Neuronal stem cell (in vitro differentiated cells): ENCODE data around the gene DCAF16.

ENCODE experiments used
- DNase-seq: peaks from one replicate; pipeline ENCODE4 v3.0.0-alpha.2; 2013; ENCODE audit warnings: low spot score
- H2AFZ ChIP-seq: one replicate; pipeline ENCODE4 v1.6.1; 2013; ENCODE audit warnings: mild to moderate bottlenecking, low read length, inconsistent platforms
- H2AK5ac ChIP-seq: 2 replicates; pipeline ENCODE4 v1.6.1; 2013; ENCODE audit warnings: low read depth, mild to moderate bottlenecking, inconsistent platforms, low read length, moderate library complexity, mixed read lengths
- H2BK120ac ChIP-seq: 2 replicates; pipeline ENCODE4 v1.6.1; 2013; ENCODE audit warnings: low read depth, mild to moderate bottlenecking, inconsistent platforms, low read length, moderate library complexity, mixed read lengths
- H2BK12ac ChIP-seq: one replicate; pipeline ENCODE4 v1.6.1; 2013; ENCODE audit warnings: low read length, inconsistent platforms
- H2BK15ac ChIP-seq: 2 replicates; pipeline ENCODE4 v1.6.1; 2013; ENCODE audit warnings: mild to moderate bottlenecking, low read length, inconsistent platforms, mixed read lengths
- H2BK5ac ChIP-seq: one replicate; pipeline ENCODE4 v1.6.1; 2013; ENCODE audit warnings: inconsistent platforms, mild to moderate bottlenecking, low read length, moderate library complexity
- H3K14ac ChIP-seq: one replicate; pipeline ENCODE4 v1.6.1; 2013; ENCODE audit warnings: low read length, inconsistent platforms
- H3K18ac ChIP-seq: 2 replicates; pipeline ENCODE4 v1.6.1; 2013; ENCODE audit warnings: low read length, inconsistent platforms
- H3K23ac ChIP-seq: 2 replicates; pipeline ENCODE4 v1.6.1; 2013; ENCODE audit warnings: low read depth, mild to moderate bottlenecking, mixed read lengths, low read length, inconsistent platforms; ENCODE audit not compliant: poor library complexity
- H3K27ac ChIP-seq: replicated peaks from 3 replicates; pipeline ENCODE4 v1.5.1; 2013; ENCODE audit warnings: low read length, inconsistent platforms
- H3K27me3 ChIP-seq, 3 experiments: 2 replicates each; pipeline ENCODE4 v1.6.1; 2013; ENCODE audit warnings: low read length in 3 of 3, mild to moderate bottlenecking in 2 of 3, inconsistent platforms in 1 of 3, low read depth in 1 of 3, mixed read lengths in 1 of 3, moderate library complexity in 1 of 3; ENCODE audit not compliant: control insufficient read depth in 3 of 3, insufficient read depth in 3 of 3
- H3K36me3 ChIP-seq, 2 donors: replicated peaks in 1 of 2; 2 replicates each; pipeline ENCODE4 v1.6.1; 2013; ENCODE audit warnings: low read length in 2 of 2; ENCODE audit not compliant: control insufficient read depth in 2 of 2, insufficient read depth in 2 of 2
- H3K4ac ChIP-seq: 2 replicates; pipeline ENCODE4 v1.6.1; 2013; ENCODE audit warnings: inconsistent platforms, mild to moderate bottlenecking, low read length, moderate library complexity
- H3K4me1 ChIP-seq, 2 donors: 1 replicate in 1 of 2; 2 replicates in 1 of 2; pipeline ENCODE4 v1.6.1; 2013; ENCODE audit warnings: low read length in 2 of 2, low read depth in 1 of 2; ENCODE audit not compliant: control insufficient read depth in 2 of 2, insufficient read depth in 1 of 2
- H3K4me2 ChIP-seq: one replicate; pipeline ENCODE4 v1.6.1; 2013; ENCODE audit warnings: mild to moderate bottlenecking, low read length, inconsistent platforms; ENCODE audit not compliant: insufficient read depth, poor library complexity, severe bottlenecking
- H3K4me3 ChIP-seq, 2 donors: 2 replicates each; pipeline ENCODE4 v1.5.1; 2013; ENCODE audit warnings: low read length in 2 of 2, mild to moderate bottlenecking in 2 of 2, inconsistent platforms in 1 of 2, moderate library complexity in 1 of 2
- H3K79me1 ChIP-seq: one replicate; pipeline ENCODE4 v1.6.1; 2013; ENCODE audit warnings: low read depth, mild to moderate bottlenecking, inconsistent platforms, low read length, moderate library complexity
- H3K9ac ChIP-seq: one replicate; pipeline ENCODE4 v1.6.1; 2013; ENCODE audit warnings: mild to moderate bottlenecking, low read depth, low read length, inconsistent platforms; ENCODE audit not compliant: poor library complexity
- H3K9me3 ChIP-seq, 2 donors: replicated peaks in 1 of 2; 2 replicates each; pipeline versions ENCODE3 to v1.6.1; 2013; ENCODE audit warnings: low read length in 2 of 2, mild to moderate bottlenecking in 2 of 2, inconsistent platforms in 1 of 2, low read depth in 1 of 2, mixed read lengths in 1 of 2, moderate library complexity in 1 of 2; ENCODE audit not compliant: control insufficient read depth in 2 of 2, insufficient read depth in 1 of 2
- H4K8ac ChIP-seq: one replicate; pipeline ENCODE4 v1.6.1; 2013; ENCODE audit warnings: low read depth, mild to moderate bottlenecking, inconsistent platforms, low read length, moderate library complexity
- H4K91ac ChIP-seq: one replicate; pipeline ENCODE4 v1.6.1; 2013; ENCODE audit warnings: low read length, low read depth, mild to moderate bottlenecking, inconsistent platforms; ENCODE audit not compliant: poor library complexity
- WGBS, 2 donors: extraction: QIAGEN DNeasy Blood & Tissue Kit; methylation state at CpG; one replicate each; pipeline ENCODE4 v1.1.7; 2013; ENCODE audit warnings: missing lambda C conversion rate in 2 of 2, mixed read lengths in 1 of 2; ENCODE audit not compliant: insufficient read length in 2 of 2, insufficient replicate concordance in 1 of 2; ENCODE audit errors: extremely low coverage in 2 of 2; 5-methylcytosine and 5-hydroxymethylcytosine counted together

DCAF16 gene

GRCh38 chr4:17816142-17816541, 5.6 kb upstream of the DCAF16 start:
- Histone ChIP-seq H2BK5ac (no peak overlapping the region), H3K9me3 (no peaks in the 10 kb centered on the region)

GRCh38 chr4:17814140-17814539, 3.6 kb upstream of the DCAF16 start:
- no peak overlapping the region for H3K18ac ChIP-seq
- no peaks in the 10 kb centered on the region for H3K79me1 ChIP-seq
- DNase-seq = no peak
- H2BK15ac ChIP-seq = no peak overlapping the region
- H3K23ac ChIP-seq = no peak overlapping the region
- H2AFZ ChIP-seq = no peak overlapping the region
- H2BK5ac ChIP-seq = no peak overlapping the region
- no peak overlapping the region for H2AK5ac ChIP-seq
- H4K91ac ChIP-seq = no peak overlapping the region
- no peak overlapping the region for H4K8ac ChIP-seq
- peaks cover 0 to 5% of the 10 kb centered on the region in 2 donors for H3K4me1 ChIP-seq
- no CpG with 5 or more reads among the region's 3 CpGs for WGBS, 2 donors
- no peak overlapping the region for H2BK120ac ChIP-seq
- H3K4ac ChIP-seq = no peak overlapping the region
- no peak overlapping the region for H3K9ac ChIP-seq
- H3K27ac ChIP-seq = no peak overlapping the region
- no peak overlapping the region for H2BK12ac ChIP-seq
- H3K36me3 ChIP-seq = peaks cover 6 to 73% of the 10 kb centered on the region in 2 donors
- no peak overlapping the region for H3K14ac ChIP-seq
- no peak overlapping the region for H3K4me3 ChIP-seq
- H3K4me2 ChIP-seq = no peak overlapping the region
- H3K9me3 ChIP-seq = no peaks in the 10 kb centered on the region
- H3K27me3 ChIP-seq = no peaks in the 10 kb centered on the region

More at GRCh38 chr4:17816142-17816541, 5.6 kb upstream of the DCAF16 start:
- Histone ChIP-seq H3K4me1 (peaks cover 0 to 4% of the 10 kb centered on the region in 2 donors), H3K27ac (no peak overlapping the region), H3K4me3 (no peak overlapping the region), H4K8ac (no peak overlapping the region), H2BK15ac (no peak overlapping the region), H2BK12ac (no peak overlapping the region), H3K36me3 (peaks cover 6 to 87% of the 10 kb centered on the region in 2 donors), H2AFZ (no peak overlapping the region), H3K14ac (no peak overlapping the region), H3K4ac (no peak overlapping the region), H3K79me1 (no peaks in the 10 kb centered on the region), H3K18ac (no peak overlapping the region), H3K27me3 (no peaks in the 10 kb centered on the region), H2AK5ac (no peak overlapping the region), H3K23ac (no peak overlapping the region), H3K9ac (no peak overlapping the region), H3K4me2 (no peak overlapping the region), H4K91ac (no peak overlapping the region), H2BK120ac (no peak overlapping the region)
- no peak for DNase-seq
- no CpG with 5 or more reads among the region's 12 CpGs for WGBS, 2 donors

- DNase-seq = no peak
- peak overlapping the region in 1 of 2 donors; percentile 91 for H3K4me3 ChIP-seq
- no peak overlapping the region for H3K27ac ChIP-seq
- H2AK5ac ChIP-seq = no peak overlapping the region
- H2BK5ac ChIP-seq = no peak overlapping the region
- no peak overlapping the region for H3K18ac ChIP-seq
- peaks cover 0 to 9% of the 10 kb centered on the region in 2 donors for H3K4me1 ChIP-seq
- WGBS, 2 donors = no CpG with 5 or more reads among the region's 3 CpGs
- no peak overlapping the region for H3K4me2 ChIP-seq
- H3K79me1 ChIP-seq = no peaks in the 10 kb centered on the region
- no peak overlapping the region for H3K23ac ChIP-seq
- no peak overlapping the region for H3K4ac ChIP-seq
- no peak overlapping the region for H2BK120ac ChIP-seq
- H3K27me3 ChIP-seq = no peaks in the 10 kb centered on the region
- no peak overlapping the region for H4K91ac ChIP-seq
- no peak overlapping the region for H2AFZ ChIP-seq
- no peak overlapping the region for H2BK12ac ChIP-seq
- no peak overlapping the region for H3K9ac ChIP-seq
- no peak overlapping the region for H4K8ac ChIP-seq
- H2BK15ac ChIP-seq = no peak overlapping the region
- no peak overlapping the region for H3K14ac ChIP-seq
- no peaks in the 10 kb centered on the region for H3K9me3 ChIP-seq
- peaks cover 6 to 73% of the 10 kb centered on the region in 2 donors for H3K36me3 ChIP-seq
These were observed 2.2 kb upstream of the DCAF16 start for GRCh38 chr4:17812801-17813200.

- Histone ChIP-seq H2BK15ac (no peak overlapping the region), H3K4me1 (peaks cover 0 to 16% of the 10 kb centered on the region in 2 donors), H3K4ac (no peak overlapping the region), H4K8ac (no peak overlapping the region), H2AK5ac (no peak overlapping the region), H3K9ac (no peak overlapping the region), H3K18ac (no peak overlapping the region), H3K9me3 (no peaks in the 10 kb centered on the region), H3K14ac (no peak overlapping the region), H2BK12ac (no peak overlapping the region), H4K91ac (no peak overlapping the region), H3K4me3 (peak overlapping the region; percentile 69 to 91), H2BK5ac (no peak overlapping the region), H3K27me3 (no peaks in the 10 kb centered on the region), H2AFZ (no peak overlapping the region), H2BK120ac (no peak overlapping the region), H3K36me3 (peaks cover 6 to 73% of the 10 kb centered on the region in 2 donors), H3K4me2 (peak overlapping the region; percentile 18), H3K27ac (no peak overlapping the region), H3K23ac (no peak overlapping the region), H3K79me1 (no peaks in the 10 kb centered on the region)
- no peak for DNase-seq
- WGBS, 2 donors = no CpG with 5 or more reads among the region's 3 CpGs
These were observed 1.6 kb upstream of the DCAF16 start for GRCh38 chr4:17812125-17812524.
